Measurements from ENCODE around the gene GJC1. TPM values are rescaled to one million over a fixed set of nuclear protein-coding genes. Genes with fewer than 3 reads are reported as not detected.

The GJC1 gene
- total and polyA plus RNA-seq, 2 of the 8 experiments (the other 6 are each of a cell fraction or from before 2014, with no cell fraction given): 29.1 to 154 TPM

DNA sequence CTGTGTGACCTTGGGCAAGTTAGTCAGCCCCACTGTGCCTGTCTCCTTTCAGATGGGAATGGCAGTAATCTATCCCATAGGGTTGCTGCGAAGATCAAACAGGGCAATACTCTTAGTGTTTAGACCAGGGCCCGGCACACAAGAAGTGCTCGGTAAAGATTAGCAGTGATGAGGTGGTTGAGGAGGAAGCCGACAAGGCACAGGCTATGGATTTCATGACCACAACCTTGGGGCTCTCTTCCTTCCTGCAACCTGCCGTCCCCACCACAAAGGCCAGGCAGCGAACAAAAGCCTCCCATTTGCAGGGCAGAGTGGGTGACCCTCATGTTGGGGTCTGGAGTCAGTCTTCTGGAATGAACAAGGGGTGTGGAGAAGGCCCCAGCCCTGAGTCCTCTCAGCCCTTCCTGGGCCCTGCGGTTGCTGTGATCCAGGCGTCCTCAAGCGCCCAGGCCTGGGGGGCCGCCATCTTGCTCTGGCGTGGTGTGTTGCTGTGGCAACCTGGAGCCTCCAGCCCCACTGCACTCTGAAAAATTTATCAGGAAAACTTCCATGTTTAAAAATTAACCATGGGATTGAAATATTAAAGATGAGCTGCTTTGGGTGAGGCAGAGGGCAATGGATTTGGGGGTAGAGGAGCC lies 61.5 kb downstream of the GJC1 start:
- Histone ChIP-seq H3K36me3 (ENCODE audit: control insufficient read depth in 2 of 4, insufficient read depth in 4 of 4, low read length in 3 of 4) (no peaks in the 10 kb centered on the region), H3K18ac (ENCODE audit: extremely low read depth, low read length) (0 out of 2 replicates have a peak overlapping the region, but pooled peaks have one; percentile 38), H3K23ac (ENCODE audit: insufficient read length) (no peak overlapping the region), H4K91ac (replicated peaks; ENCODE audit: insufficient read length, low read length) (no peak overlapping the region), H3K4me3 (ENCODE audit: extremely low read depth in 1 of 4, insufficient read depth in 2 of 4, low read depth in 3 of 4, low read length in 4 of 4) (no peak overlapping the region), H3K79me2 (ENCODE audit: control insufficient read depth in 1 of 2, insufficient read depth in 2 of 2, low read length in 2 of 2) (no peaks in the 10 kb centered on the region), H4K5ac (ENCODE audit: insufficient read length, low read depth, low read length) (no peak overlapping the region), H3K23me2 (ENCODE audit: low read depth, low read length) (no peaks in the 10 kb centered on the region), H3K4me1 (replicated peaks in 1 of 4; ENCODE audit: control insufficient read depth in 3 of 4, insufficient read depth in 4 of 4, low read length in 3 of 4) (peaks cover 0 to 13% (median 6%) of the 10 kb centered on the region in 4 experiments; a peak in 6 of 7 replicates), H2BK12ac (ENCODE audit: low read depth, low read length) (no peak overlapping the region), H2BK15ac (ENCODE audit: low read length) (no peak overlapping the region), H3K79me1 (ENCODE audit: low read depth, low read length) (no peaks in the 10 kb centered on the region), H2BK5ac (ENCODE audit: low read depth, low read length) (no peak overlapping the region), H2AK5ac (ENCODE audit: low read depth, low read length) (no peak overlapping the region), H3K14ac (ENCODE audit: insufficient read length) (no peak overlapping the region), H3K9ac (replicated peaks in 1 of 4; ENCODE audit: extremely low read depth in 1 of 4, low read depth in 3 of 4, low read length in 3 of 4) (no peak overlapping the region), H4K8ac (ENCODE audit: extremely low read depth, insufficient read depth, low read length) (peak overlapping the region; percentile 45; the same call in 1 of the 2 replicates), H3K56ac (replicated peaks; ENCODE audit: insufficient read length, low read depth, low read length) (no peak overlapping the region), H3K27me3 (replicated peaks in 1 of 4; ENCODE audit: control insufficient read depth in 3 of 4, extremely low read depth in 1 of 4, insufficient read depth in 3 of 4, low read length in 3 of 4) (no peaks in the 10 kb centered on the region; a peak in 1 of 7 replicates), H3K4ac (replicated peaks; ENCODE audit: insufficient read length, low read depth, low read length) (no peak overlapping the region), H3K4me2 (ENCODE audit: insufficient read depth in 1 of 2, low read depth in 2 of 2, low read length in 2 of 2) (no peak overlapping the region), H2BK120ac (replicated peaks; ENCODE audit: low read depth, low read length) (no peak overlapping the region), H3K27ac (ENCODE audit: low read depth, low read length) (no peak overlapping the region), H4K20me1 (replicated peaks in 1 of 2; ENCODE audit: control insufficient read depth in 1 of 2, insufficient read depth in 2 of 2, low read length in 2 of 2) (peaks cover 0 to 2% of the 10 kb centered on the region in 2 experiments), H2AFZ (ENCODE audit: low read length) (no peak overlapping the region), H3K9me3 (ENCODE audit: insufficient read depth in 2 of 2, low read depth in 1 of 2, low read length in 1 of 2) (no peaks in the 10 kb centered on the region), H2BK20ac (ENCODE audit: low read length) (no peak overlapping the region)
- 89% methylated on average over 11 of the region's 11 CpGs; no CpG with 5 or more reads in 1 of the 2 experiments for WGBS, 2 experiments (ENCODE audit: extremely low coverage in 1 of 2, insufficient coverage in 1 of 2, insufficient read length in 1 of 2, insufficient replicate concordance in 2 of 2, low coverage in 1 of 2, low lambda C conversion rate in 2 of 2, missing lambda C conversion rate in 1 of 2)
- no peak for TF ChIP-seq HDAC6 (IDR thresholded peaks at IDR 0.05; ENCODE audit: low read depth, low read length)
- CTCF ChIA-PET (ENCODE audit: partially characterized antibody): interaction anchor here (0.9 to 26.7 kb wide), 4 partner anchors 9 to 89 kb away, joined by 4 to 577 read pairs (median 6); partner anchors contain the start of gene HIGD1B
- no peak for FAIRE-seq
- POLR2A ChIA-PET (ENCODE audit: partially characterized antibody): interaction anchor here (1.6 to 1.7 kb wide), 2 partner anchors 10 to 76 kb away, joined by 4 to 7 read pairs; no protein-coding TSS in a partner anchor
- no peak for DNase-seq (ENCODE audit: low read depth in 1 of 2, low spot score in 2 of 2)

All from H1 (cell line).